A673 (cell line): ENCODE data around the gene RASL10B.

Experiments used
- EZH2 ChIP-seq: fragments of 200-600 bp; sonication (generic); IDR thresholded peaks from 2 replicates; pipeline ENCODE4 v1.6.1; 2017; ENCODE audit warnings: borderline replicate concordance, low read depth, mild to moderate bottlenecking, mixed read lengths, antibody characterized with exemption, low read length; ENCODE audit not compliant: poor library complexity, severe bottlenecking
- TF ChIP-seq, protein P1 (sequence below): fragments of 300-800, 200-600 bp; sonication (generic); conservative IDR thresholded peaks from 2 replicates; pipeline ENCODE4 v1.5.1; 2017; ENCODE audit warnings: low read depth, mild to moderate bottlenecking, antibody characterized with exemption, low read length, moderate library complexity, mixed read lengths

DNA sequence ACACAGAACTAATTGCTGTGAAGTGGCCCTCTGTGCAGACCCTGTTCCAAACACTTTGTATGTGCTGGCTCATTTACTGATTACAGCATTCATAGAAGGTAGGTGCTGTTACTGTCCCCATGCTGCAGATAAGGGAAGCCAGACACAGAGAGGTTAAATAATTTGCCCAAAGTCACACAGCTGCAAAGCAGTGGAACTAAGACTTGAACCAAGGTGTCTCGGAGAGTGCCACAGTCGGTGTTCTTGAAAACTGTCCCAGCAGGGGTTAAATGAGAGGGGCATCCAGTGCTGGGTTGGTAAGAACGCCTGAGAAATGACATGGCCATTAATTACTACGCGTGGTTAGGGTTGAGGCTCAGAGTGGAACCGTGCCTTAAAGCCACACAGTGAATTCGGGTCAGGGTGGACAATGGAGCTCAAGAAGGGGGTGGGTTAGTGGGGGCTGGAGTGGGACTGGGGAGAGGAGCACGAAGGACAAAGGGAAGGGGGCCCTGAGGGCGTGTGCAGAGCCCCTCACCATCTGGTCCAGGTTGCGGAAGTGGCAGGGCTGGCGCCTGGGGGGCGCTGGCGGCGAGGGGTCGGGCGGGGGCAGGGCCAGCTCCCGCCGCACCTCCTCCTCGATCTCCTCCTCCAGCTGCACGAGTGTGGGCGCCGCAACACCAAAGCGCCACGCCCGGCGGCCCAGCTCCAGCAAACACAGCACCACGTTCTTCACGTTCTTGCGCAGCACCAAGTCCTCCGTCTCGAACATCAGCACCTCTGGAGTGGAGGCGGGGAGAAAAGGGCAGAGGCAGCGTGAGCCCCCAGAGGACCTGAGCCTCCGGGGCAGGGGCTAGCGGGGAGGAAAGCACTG is 18.3 kb downstream of the RASL10B start:
- TF ChIP-seq, protein P1, sequence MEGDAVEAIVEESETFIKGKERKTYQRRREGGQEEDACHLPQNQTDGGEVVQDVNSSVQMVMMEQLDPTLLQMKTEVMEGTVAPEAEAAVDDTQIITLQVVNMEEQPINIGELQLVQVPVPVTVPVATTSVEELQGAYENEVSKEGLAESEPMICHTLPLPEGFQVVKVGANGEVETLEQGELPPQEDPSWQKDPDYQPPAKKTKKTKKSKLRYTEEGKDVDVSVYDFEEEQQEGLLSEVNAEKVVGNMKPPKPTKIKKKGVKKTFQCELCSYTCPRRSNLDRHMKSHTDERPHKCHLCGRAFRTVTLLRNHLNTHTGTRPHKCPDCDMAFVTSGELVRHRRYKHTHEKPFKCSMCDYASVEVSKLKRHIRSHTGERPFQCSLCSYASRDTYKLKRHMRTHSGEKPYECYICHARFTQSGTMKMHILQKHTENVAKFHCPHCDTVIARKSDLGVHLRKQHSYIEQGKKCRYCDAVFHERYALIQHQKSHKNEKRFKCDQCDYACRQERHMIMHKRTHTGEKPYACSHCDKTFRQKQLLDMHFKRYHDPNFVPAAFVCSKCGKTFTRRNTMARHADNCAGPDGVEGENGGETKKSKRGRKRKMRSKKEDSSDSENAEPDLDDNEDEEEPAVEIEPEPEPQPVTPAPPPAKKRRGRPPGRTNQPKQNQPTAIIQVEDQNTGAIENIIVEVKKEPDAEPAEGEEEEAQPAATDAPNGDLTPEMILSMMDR, result no peak
- TF ChIP-seq EZH2, result no peak
